NCI-H128 (cell line): ENCODE results near the gene MDP1.
"Not testable (repeated sequence)": the region's sequence is repeated elsewhere in the genome, so short reads cannot be mapped to it uniquely, and the experiment has no call there.

Source experiments
- DNase-seq: peaks from one replicate; lab custom pipeline; 2025; ENCODE audit not compliant: unreplicated experiment; lab: John Stamatoyannopoulos, UW

Gene MDP1

GRCh38 chr14:24232121-24232644 is 16.3 kb upstream of the MDP1 start, which contains the start of gene NEDD8:
NEDD8 (minus strand) TSS chr14:24232367; CDS start chr14:24232267, 100 bp downstream.
- peak; percentile 83 for DNase-seq

GRCh38 chr14:24231263-24232120 is 15.6 kb upstream of the MDP1 start:
- no peak for DNase-seq

DNA sequence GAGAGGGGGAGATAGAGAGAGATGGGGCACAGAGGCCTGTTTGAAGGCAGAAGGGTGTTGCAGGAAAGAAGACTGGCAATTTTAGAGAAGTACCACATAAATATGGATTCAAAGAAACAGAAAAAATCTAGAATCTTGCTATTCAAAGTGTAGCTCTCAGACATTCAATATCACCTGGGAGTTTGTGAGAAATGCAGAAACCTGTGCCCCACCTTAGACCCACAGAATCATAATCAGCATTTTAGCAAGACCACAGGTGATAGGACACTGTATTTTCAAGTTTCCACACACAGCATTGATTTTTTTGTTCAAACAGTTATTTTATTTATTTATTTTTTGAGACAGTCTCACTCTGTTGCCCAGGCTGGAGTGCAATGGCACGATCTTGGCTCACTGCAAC is 13.0 kb upstream of the MDP1 start:
- DNase-seq = no peak

GRCh38 chr14:24226473-24226872 is 10.6 kb upstream of the MDP1 start:
- no peak for DNase-seq

DNA sequence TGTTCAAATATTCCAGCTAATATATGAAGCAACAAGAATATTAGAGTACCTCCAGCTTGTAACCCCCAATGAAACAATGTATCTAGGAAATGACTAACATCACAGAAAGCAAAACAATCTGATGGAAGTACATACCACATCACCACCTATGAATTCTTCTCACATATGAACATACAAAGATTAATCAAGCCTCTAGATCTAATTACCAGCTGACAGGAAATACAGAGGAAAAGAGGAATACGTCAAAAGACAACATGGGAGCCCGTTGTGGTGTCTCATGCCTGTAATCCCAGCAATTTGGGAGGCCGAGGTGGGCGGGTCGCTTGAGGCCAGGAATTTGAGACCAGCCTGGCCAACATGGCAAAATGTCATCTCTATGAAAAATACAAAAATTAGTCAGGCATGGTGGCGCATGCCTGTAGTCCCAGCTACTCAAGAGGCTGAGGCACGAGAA is 8.8 kb upstream of the MDP1 start:
- DNase-seq = no peak

- DNase-seq = not testable (repeated sequence)
These were observed 7.1 kb upstream of the MDP1 start for GRCh38 chr14:24222987-24223386.

GRCh38 chr14:24219521-24219920 is 3.7 kb upstream of the MDP1 start:
- DNase-seq = no peak

DNA sequence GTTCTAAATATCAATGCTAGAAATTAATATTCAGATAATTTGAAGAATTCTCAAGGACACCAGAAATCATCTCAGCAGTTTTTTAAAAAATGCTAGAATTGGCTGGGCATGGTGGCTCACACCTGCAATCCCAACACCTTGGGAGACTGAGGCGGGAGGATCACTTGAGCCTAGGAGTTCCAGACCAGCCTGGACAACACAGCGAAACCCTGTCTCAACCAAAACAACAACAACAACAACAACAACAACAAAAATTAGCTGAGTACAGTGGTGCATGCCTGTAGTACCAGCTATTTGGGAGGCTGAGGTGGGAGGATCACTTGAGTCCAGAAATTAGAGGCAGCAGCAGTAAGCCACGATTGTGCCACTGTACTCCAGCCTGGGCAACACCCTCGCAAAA is 3.2 kb upstream of the MDP1 start:
- no peak for DNase-seq

- DNase-seq = not testable (repeated sequence)
These were observed 1.0 kb upstream of the MDP1 start for GRCh38 chr14:24216876-24217275.

GRCh38 chr14:24216345-24216699 is 456 bp upstream of the MDP1 start:
- DNase-seq = no peak

- no peak for DNase-seq
These were observed 1.8 kb downstream of the MDP1 start for GRCh38 chr14:24213866-24214662.

DNA sequence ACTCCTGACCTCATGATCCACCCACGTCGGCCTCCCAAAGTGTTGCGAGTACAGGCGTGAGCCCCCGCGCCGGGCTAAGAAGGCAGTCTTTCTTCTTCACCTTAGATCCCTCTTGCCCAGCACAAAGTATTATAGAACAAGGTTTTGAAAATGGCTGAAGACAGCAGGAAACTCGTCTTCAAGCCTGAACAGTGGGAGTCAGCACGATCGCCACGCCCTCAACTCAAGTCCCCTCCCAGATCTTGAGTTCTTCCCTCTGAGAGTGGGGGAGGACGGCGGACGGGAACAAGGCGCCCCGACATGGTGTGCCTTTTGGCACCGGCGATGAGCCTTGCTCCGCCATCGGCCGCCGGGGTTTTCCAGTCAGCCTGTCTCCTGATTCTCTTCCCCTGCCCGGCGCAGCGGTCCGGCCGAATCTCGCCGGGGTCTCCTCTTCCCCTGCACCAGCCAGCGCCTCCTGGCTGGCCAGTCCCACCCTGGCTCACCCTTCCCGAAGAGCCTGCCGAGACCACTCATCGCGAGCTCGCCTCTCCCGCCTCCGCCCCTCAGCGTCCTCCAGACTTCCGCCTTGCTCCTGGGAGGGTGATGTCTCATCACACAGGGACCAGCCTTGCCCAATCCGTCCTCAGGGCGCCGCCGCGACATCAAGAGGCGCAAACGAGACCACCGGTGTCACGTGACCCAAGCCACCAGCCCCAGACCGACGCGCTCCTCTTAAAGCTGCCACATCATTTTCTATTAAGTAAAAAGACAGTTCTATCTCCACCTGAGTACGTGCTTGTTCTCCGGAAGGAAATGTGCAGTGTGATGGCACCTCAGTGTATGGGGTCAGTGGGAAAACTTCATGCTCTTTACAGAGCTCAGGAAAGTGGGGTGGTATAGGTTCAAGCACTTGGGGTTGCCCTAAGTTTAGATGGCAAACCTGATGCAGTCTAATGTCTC is 2.7 kb downstream of the MDP1 start, which contains the start of gene CHMP4A:
TSS of gene CHMP4A (minus strand) at position 565 of the 942 bp plus-strand sequence. CDS start at position 516, 49 bp downstream.
- DNase-seq = peak; percentile 85

DNA sequence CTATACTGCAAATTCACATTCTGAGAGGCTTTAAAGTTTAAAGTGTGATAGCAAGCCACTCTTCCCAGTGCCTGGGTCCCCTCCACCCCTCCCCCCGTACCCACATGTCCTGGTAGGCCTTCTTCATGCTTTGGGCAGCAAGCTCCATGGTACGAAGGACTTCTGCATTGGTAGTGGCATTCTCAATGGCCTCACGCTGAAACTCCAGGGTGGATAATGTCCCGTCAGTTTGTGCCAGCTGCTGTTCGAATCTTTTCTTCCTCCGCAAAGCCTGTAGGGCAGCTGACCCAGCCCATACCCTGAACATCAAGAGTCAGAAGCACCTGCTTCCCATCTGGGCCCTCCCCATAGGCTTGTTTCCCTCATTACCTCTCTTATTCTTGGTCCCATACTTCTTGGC is 4.6 kb downstream of the MDP1 start:
- DNase-seq = no peak

- DNase-seq = no peak
These were observed 8.2 kb downstream of the MDP1 start for GRCh38 chr14:24207625-24208024.

GRCh38 chr14:24207104-24207551 is 8.7 kb downstream of the MDP1 start:
- no peak for DNase-seq

DNA sequence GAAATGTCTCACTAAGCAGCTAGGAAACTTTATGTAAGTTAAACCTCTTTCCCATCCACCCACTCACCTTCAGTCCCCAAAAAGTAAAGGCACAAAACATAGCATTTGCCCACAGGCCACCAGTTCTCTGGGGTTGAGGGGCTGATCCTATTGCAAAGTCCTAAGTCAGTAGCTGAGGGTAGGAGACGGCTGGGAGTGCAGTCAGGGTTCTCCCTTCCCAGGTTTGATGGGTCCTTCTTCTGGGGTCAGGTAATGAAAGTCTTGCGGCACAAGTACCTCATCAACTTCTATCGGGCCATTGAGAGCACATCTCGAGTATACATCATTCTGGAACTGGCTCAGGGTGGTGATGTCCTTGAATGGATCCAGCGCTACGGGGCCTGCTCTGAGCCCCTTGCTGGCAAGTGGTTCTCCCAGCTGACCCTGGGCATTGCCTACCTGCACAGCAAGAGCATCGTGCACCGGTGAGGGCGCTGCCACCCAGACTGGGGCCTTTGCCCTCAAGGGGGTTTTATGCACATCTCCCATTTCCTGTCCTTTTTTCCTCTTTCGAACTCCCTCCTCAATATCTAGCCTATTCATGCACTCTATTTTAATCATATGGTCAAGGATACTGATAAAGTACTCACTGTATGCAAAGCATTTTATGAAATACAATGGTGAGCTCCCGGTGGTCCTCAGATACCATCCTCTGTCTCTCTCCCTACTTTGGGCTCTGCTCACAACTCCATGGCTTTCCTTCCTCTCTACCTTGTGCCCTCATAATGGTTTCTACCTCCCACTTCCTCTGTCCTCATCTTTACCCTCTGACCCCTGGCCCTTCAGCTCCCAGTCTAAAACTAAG is 9.4 kb downstream of the MDP1 start:
- no peak for DNase-seq

DNA sequence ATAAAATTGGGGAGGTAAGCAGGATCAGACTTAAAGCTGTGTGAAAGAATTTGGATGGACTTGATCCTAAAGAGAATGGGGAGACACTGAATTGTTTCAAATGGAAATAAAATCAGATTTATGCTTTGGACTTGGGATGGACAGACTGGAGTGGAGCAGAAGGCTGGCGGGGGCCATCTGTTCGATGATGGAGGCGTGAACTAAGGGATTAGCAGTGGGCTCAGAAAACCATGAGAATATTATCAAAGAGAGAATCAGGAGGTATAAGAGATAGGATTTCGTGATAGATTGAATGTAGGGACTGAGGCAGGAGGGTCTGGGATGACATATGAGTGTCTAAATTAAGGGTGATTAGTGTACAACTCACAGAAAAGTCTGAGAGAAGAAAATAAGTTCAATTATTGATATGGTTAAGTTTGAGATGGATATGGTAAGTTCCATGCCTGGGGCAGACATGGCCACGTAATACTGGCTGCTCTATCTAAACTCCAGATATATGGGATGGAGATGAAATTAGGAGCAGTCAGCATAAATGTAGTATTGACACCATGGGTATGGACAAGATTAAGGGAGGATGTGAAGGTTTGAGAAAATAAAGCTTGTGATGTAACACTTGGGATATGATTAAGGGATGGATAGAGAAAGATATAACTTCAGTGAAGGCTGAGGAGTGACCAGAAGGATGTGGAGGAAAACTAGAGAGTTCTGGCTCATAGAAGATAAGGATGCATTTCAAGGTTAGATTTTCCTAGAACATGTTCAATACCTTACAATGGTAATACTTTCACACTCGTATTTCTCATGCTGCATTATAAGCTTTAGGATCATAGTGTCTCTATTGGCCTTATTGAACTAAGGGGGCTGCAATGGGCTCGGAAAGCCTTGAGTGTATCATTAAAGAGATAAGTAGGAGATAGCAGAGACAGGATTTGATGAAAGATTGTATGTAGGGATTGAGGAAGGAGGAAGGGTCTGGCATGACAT is 11.4 kb downstream of the MDP1 start:
- DNase-seq = no peak

- not testable (repeated sequence) for DNase-seq
These were observed 12.5 kb downstream of the MDP1 start for GRCh38 chr14:24203249-24203886.
